ENCODE measurements around the gene SETBP1.

- no peak for TF ChIP-seq E2F8 (IDR thresholded peaks at IDR 0.05; ENCODE audit: low read depth, partially characterized antibody)
- TF ChIP-seq CTCF (IDR thresholded peaks at IDR 0.05 in 2 of 3, conservative IDR thresholded peaks at IDR 0.05 in 1 of 3; ENCODE audit: insufficient read depth in 2 of 3, low read depth in 1 of 3, low read length in 3 of 3): no peak
- no peak for TF ChIP-seq ZNF592 (IDR thresholded peaks at IDR 0.05)
- no peak for TF ChIP-seq SPI1 (IDR thresholded peaks at IDR 0.05; ENCODE audit: borderline replicate concordance, low read depth, low read length)
- no peak for TF ChIP-seq POLR2AphosphoS5 (IDR thresholded peaks at IDR 0.05; ENCODE audit: control insufficient read depth, insufficient read depth, low read depth, low read length)
- TF ChIP-seq CUX1 (CRISPR knock-in tag; IDR thresholded peaks at IDR 0.05): no peak
- no peak for TF ChIP-seq TAF1 (IDR thresholded peaks at IDR 0.05; ENCODE audit: control insufficient read depth, extremely low read depth, insufficient read depth, low read length, severe bottlenecking)
Observed at GRCh38 chr18:44740000-44740399, 59.3 kb downstream of the SETBP1 start.
